Measurements from ENCODE around the gene NXPH2.

The NXPH2 gene

DNA sequence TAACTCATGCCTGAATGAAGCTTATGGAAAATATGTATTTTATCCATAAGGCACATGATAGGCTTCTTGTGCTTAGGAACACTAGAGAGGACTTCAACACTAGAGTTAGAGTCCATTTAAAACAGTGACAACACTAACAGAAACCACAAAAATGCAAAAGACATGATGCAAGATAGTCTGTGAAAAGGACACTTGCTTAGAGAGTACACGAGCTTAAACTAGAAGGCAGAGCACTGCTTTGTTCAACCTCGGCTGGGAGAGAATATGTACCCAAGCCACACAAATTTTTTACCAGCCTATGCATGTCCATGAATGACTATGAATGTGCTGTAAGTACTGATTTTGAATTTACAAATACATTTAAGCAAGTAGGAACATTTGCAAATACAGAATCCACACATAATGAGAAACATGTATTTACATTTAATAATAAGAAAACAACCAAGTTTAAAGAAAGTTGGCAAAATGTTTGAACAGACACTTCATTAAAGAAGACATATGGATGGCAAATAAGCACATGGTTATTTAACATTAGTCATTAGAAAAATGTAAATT lies 148.0 kb downstream of the NXPH2 start:
- no peak for TF ChIP-seq SIN3A (IDR thresholded peaks at IDR 0.05; ENCODE audit: borderline replicate concordance, insufficient read depth, low read length)
- no peak for TF ChIP-seq FOXP2 (optimal IDR thresholded peaks at IDR 0.05; ENCODE audit: borderline replicate concordance, extremely low read depth, extremely low read length, insufficient read depth)
- TF ChIP-seq POLR2AphosphoS5 (IDR thresholded peaks at IDR 0.05; ENCODE audit: low read depth, low read length), result no peak
- TF ChIP-seq, protein P1, sequence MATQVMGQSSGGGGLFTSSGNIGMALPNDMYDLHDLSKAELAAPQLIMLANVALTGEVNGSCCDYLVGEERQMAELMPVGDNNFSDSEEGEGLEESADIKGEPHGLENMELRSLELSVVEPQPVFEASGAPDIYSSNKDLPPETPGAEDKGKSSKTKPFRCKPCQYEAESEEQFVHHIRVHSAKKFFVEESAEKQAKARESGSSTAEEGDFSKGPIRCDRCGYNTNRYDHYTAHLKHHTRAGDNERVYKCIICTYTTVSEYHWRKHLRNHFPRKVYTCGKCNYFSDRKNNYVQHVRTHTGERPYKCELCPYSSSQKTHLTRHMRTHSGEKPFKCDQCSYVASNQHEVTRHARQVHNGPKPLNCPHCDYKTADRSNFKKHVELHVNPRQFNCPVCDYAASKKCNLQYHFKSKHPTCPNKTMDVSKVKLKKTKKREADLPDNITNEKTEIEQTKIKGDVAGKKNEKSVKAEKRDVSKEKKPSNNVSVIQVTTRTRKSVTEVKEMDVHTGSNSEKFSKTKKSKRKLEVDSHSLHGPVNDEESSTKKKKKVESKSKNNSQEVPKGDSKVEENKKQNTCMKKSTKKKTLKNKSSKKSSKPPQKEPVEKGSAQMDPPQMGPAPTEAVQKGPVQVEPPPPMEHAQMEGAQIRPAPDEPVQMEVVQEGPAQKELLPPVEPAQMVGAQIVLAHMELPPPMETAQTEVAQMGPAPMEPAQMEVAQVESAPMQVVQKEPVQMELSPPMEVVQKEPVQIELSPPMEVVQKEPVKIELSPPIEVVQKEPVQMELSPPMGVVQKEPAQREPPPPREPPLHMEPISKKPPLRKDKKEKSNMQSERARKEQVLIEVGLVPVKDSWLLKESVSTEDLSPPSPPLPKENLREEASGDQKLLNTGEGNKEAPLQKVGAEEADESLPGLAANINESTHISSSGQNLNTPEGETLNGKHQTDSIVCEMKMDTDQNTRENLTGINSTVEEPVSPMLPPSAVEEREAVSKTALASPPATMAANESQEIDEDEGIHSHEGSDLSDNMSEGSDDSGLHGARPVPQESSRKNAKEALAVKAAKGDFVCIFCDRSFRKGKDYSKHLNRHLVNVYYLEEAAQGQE (IDR thresholded peaks at IDR 0.05; ENCODE audit: insufficient read depth in 1 of 2, low read depth in 2 of 2, low read length in 2 of 2), result no peak
- TF ChIP-seq TAF1 (IDR thresholded peaks at IDR 0.05; ENCODE audit: borderline replicate concordance, insufficient read depth, low read length), result no peak

GRCh38 chr2:138630164-138630563 lies 150.0 kb downstream of the NXPH2 start:
- TF ChIP-seq TAF1 (IDR thresholded peaks at IDR 0.05; ENCODE audit: borderline replicate concordance, insufficient read depth, low read length) (no peak), FOXP2 (optimal IDR thresholded peaks at IDR 0.05; ENCODE audit: borderline replicate concordance, extremely low read depth, extremely low read length, insufficient read depth) (no peak), POLR2AphosphoS5 (IDR thresholded peaks at IDR 0.05; ENCODE audit: low read depth, low read length) (no peak), SIN3A (IDR thresholded peaks at IDR 0.05; ENCODE audit: borderline replicate concordance, insufficient read depth, low read length) (no peak)
- TF ChIP-seq, protein P1 (IDR thresholded peaks at IDR 0.05; ENCODE audit: insufficient read depth in 1 of 2, low read depth in 2 of 2, low read length in 2 of 2), result no peak

DNA sequence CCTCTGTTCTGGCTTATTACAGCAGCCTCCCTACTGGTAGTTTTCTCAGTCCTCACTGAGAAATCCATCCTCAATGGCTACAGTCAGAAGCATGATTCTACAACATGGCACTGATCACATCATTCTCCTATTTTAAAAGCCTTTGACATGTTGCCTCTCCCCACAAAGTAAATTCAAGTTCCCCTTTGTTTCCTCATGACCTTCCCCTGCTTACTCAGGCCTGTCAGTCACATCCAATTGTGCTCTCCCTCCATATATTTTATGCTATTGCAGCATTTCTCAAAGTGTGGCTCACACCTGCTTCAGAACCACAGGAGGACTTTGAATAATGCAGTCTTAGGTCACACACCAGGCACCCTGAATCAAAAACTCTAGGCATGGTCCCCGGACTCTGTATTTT lies 154.0 kb downstream of the NXPH2 start:
- TF ChIP-seq TAF1 (IDR thresholded peaks at IDR 0.05; ENCODE audit: borderline replicate concordance, insufficient read depth, low read length), result no peak
- no peak for TF ChIP-seq POLR2AphosphoS5 (IDR thresholded peaks at IDR 0.05; ENCODE audit: low read depth, low read length)
- no peak for TF ChIP-seq SIN3A (IDR thresholded peaks at IDR 0.05; ENCODE audit: borderline replicate concordance, insufficient read depth, low read length)
- TF ChIP-seq, protein P1 (IDR thresholded peaks at IDR 0.05; ENCODE audit: insufficient read depth in 1 of 2, low read depth in 2 of 2, low read length in 2 of 2), result no peak
- TF ChIP-seq FOXP2 (optimal IDR thresholded peaks at IDR 0.05; ENCODE audit: borderline replicate concordance, extremely low read depth, extremely low read length, insufficient read depth), result no peak

- TF ChIP-seq POLR2AphosphoS5 (IDR thresholded peaks at IDR 0.05; ENCODE audit: low read depth, low read length), result no peak
- no peak for TF ChIP-seq FOXP2 (optimal IDR thresholded peaks at IDR 0.05; ENCODE audit: borderline replicate concordance, extremely low read depth, extremely low read length, insufficient read depth)
Observed at GRCh38 chr2:138622613-138623012, 157.6 kb downstream of the NXPH2 start.

GRCh38 chr2:138621139-138621538 lies 159.1 kb downstream of the NXPH2 start:
- TF ChIP-seq TAF1 (IDR thresholded peaks at IDR 0.05; ENCODE audit: borderline replicate concordance, insufficient read depth, low read length) (no peak), POLR2AphosphoS5 (IDR thresholded peaks at IDR 0.05; ENCODE audit: low read depth, low read length) (no peak), SIN3A (IDR thresholded peaks at IDR 0.05; ENCODE audit: borderline replicate concordance, insufficient read depth, low read length) (no peak), FOXP2 (optimal IDR thresholded peaks at IDR 0.05; ENCODE audit: borderline replicate concordance, extremely low read depth, extremely low read length, insufficient read depth) (no peak)
- TF ChIP-seq, protein P1 (IDR thresholded peaks at IDR 0.05; ENCODE audit: insufficient read depth in 1 of 2, low read depth in 2 of 2, low read length in 2 of 2), result no peak

Data from PFSK-1 (cell line).